Measurements from ENCODE around the gene PCDHA6. TPM values are rescaled to one million over a fixed set of nuclear protein-coding genes. Genes with fewer than 3 reads are reported as not detected.

Gene PCDHA6
- total and polyA plus RNA-seq, 2 experiments from 2014 or later = 2.1 to 5.2 TPM

DNA sequence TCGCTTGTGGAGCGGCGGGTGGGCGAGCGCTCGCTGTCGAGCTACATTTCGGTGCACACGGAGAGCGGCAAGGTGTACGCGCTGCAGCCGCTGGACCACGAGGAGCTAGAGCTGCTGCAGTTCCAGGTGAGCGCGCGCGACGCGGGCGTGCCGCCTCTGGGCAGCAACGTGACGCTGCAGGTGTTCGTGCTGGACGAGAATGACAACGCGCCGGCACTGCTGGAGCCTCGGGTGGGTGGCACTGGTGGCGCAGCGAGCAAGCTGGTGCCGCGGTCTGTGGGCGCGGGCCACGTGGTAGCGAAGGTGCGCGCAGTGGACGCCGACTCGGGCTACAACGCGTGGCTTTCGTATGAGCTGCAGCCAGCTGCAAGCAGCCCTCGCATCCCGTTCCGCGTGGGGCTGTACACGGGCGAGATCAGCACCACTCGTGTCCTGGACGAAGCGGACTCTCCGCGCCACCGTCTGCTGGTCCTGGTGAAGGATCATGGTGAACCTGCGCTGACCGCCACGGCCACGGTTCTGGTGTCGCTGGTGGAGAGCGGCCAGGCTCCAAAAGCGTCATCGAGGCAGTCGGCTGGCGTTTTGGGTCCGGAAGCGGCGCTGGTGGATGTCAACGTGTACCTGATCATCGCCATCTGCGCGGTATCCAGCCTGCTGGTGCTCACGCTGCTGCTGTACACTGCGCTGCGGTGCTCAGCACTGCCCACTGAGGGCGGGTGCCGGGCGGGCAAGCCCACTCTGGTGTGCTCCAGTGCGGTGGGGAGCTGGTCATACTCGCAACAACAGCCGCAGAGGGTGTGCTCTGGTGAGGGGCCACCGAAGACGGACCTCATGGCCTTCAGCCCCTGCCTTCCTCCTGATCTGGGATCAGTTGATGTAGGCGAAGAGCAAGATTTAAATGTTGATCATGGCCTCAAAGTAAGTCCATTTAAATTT lies 15.3 kb downstream of the PCDHA6 start:
- Histone ChIP-seq H3K36me3 (ENCODE audit: insufficient read depth) (peaks cover 4% of the 10 kb centered on the region; the same call in 1 of the 2 replicates), H3K27me3 (ENCODE audit: insufficient read depth) (no peaks in the 10 kb centered on the region), H3K4me1 (ENCODE audit: insufficient read depth) (0 out of 2 replicates have a peak, but pooled peaks cover 7% of the 10 kb centered on the region), H4K20me1 (replicated peaks; ENCODE audit: insufficient read depth) (peaks cover 4% of the 10 kb centered on the region; the same call in 1 of the 2 replicates), H3K4me2 (no peak overlapping the region), H3K9me2 (ENCODE audit: insufficient read depth) (no peaks in the 10 kb centered on the region), H3K27ac (ENCODE audit: low read depth) (no peak overlapping the region), H3K4me3 (no peak overlapping the region), H2AFZ (no peak overlapping the region), H3K79me2 (replicated peaks; ENCODE audit: insufficient read depth) (no peaks in the 10 kb centered on the region), H3F3A (replicated peaks; ENCODE audit: low read depth) (no peaks in the 10 kb centered on the region; the same call in 1 of the 2 replicates)
- no peak for DNase-seq (ENCODE audit: low spot score)
- Mint-ChIP-seq H3K4me3 (no peak overlapping the region), H3K27me3 (ENCODE audit: insufficient read depth, low read depth, poor library complexity) (no peaks in the 10 kb centered on the region), H3K36me3 (ENCODE audit: low read depth) (peaks cover 8% of the 10 kb centered on the region), H3K9me3 (peaks cover 4% of the 10 kb centered on the region; the same call in 1 of the 3 replicates), H3K27ac (no peak overlapping the region), H3K4me1 (no peaks in the 10 kb centered on the region; the same call in 2 of the 3 replicates)
- TF ChIP-seq JUNB (IDR thresholded peaks at IDR 0.05; ENCODE audit: unreplicated experiment) (no peak), ETS1 (IDR thresholded peaks at IDR 0.05) (no peak), ZNF462 (CRISPR knock-in tag; IDR thresholded peaks at IDR 0.05) (no peak), ZNF331 (CRISPR knock-in tag; IDR thresholded peaks at IDR 0.05; ENCODE audit: low read depth) (no peak), CTCF (conservative IDR thresholded peaks at IDR 0.05; ENCODE audit: low read depth in 2 of 2) (no peak), POLR2AphosphoS5 (IDR thresholded peaks at IDR 0.05; ENCODE audit: low read depth) (no peak), EZH2 (IDR thresholded peaks at IDR 0.05; ENCODE audit: low read depth, unreplicated experiment) (no peak), STAT1 (IDR thresholded peaks at IDR 0.05; ENCODE audit: unreplicated experiment) (no peak), NANOG (IDR thresholded peaks at IDR 0.05; ENCODE audit: borderline replicate concordance) (no peak), ZNF114 (CRISPR knock-in tag; IDR thresholded peaks at IDR 0.05) (no peak), EZH2phosphoT487 (IDR thresholded peaks at IDR 0.05; ENCODE audit: unreplicated experiment) (no peak), CREB1 (CRISPR knock-in tag; IDR thresholded peaks at IDR 0.05; ENCODE audit: low read depth) (no peak)
- TF ChIP-seq, protein P1, sequence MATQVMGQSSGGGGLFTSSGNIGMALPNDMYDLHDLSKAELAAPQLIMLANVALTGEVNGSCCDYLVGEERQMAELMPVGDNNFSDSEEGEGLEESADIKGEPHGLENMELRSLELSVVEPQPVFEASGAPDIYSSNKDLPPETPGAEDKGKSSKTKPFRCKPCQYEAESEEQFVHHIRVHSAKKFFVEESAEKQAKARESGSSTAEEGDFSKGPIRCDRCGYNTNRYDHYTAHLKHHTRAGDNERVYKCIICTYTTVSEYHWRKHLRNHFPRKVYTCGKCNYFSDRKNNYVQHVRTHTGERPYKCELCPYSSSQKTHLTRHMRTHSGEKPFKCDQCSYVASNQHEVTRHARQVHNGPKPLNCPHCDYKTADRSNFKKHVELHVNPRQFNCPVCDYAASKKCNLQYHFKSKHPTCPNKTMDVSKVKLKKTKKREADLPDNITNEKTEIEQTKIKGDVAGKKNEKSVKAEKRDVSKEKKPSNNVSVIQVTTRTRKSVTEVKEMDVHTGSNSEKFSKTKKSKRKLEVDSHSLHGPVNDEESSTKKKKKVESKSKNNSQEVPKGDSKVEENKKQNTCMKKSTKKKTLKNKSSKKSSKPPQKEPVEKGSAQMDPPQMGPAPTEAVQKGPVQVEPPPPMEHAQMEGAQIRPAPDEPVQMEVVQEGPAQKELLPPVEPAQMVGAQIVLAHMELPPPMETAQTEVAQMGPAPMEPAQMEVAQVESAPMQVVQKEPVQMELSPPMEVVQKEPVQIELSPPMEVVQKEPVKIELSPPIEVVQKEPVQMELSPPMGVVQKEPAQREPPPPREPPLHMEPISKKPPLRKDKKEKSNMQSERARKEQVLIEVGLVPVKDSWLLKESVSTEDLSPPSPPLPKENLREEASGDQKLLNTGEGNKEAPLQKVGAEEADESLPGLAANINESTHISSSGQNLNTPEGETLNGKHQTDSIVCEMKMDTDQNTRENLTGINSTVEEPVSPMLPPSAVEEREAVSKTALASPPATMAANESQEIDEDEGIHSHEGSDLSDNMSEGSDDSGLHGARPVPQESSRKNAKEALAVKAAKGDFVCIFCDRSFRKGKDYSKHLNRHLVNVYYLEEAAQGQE (IDR thresholded peaks at IDR 0.05; ENCODE audit: unreplicated experiment) = no peak
- no peak for ATAC-seq

Measured in GM23338 (cell line).